Stomach (tissue), 4 donors: ENCODE measurements around the gene ARL8B.

ENCODE experiments used
- CTCF ChIP-seq, 7 experiments: fragments of 450-650 bp in 4 of 7; fragments of 200-600 bp in 3 of 7; sonication (generic) in 3 of 7; IDR thresholded peaks; one replicate each; pipeline ENCODE4 v1.5.1; 2016 to 2019; ENCODE audit warnings: antibody characterized with exemption in 7 of 7, control low read depth in 2 of 7, mild to moderate bottlenecking in 1 of 7
- EP300 ChIP-seq: sonication (generic); formaldehyde crosslinking; IDR thresholded peaks from one replicate; pipeline ENCODE4 v1.6.1; 2017; ENCODE audit warnings: antibody characterized with exemption
- POLR2A ChIP-seq, 4 donors: fragments of 450-650 bp; IDR thresholded peaks; one replicate each; pipeline ENCODE4 v1.6.1; 2016; ENCODE audit warnings: antibody characterized with exemption in 4 of 4, control low read depth in 2 of 4, mild to moderate bottlenecking in 1 of 4, moderate library complexity in 1 of 4
- POLR2AphosphoS5 ChIP-seq, 3 donors: sonication (generic); formaldehyde crosslinking; IDR thresholded peaks; one replicate each; pipeline ENCODE4 v1.6.1; 2016; ENCODE audit warnings: antibody characterized with exemption in 3 of 3

- no peak for TF ChIP-seq CTCF (IDR thresholded peaks at IDR 0.05)
- TF ChIP-seq POLR2A (IDR thresholded peaks at IDR 0.05), result no peak
- TF ChIP-seq POLR2AphosphoS5 (IDR thresholded peaks at IDR 0.05), result no peak
- no peak for TF ChIP-seq EP300
Measured at GRCh38 chr3:5098346-5098745, 23.7 kb upstream of the ARL8B start.
